Muscle layer of colon (tissue), 2 donors: ENCODE data around the gene TRAF3IP1.

Source experiments
- H3K27ac ChIP-seq: one replicate; pipeline ENCODE4 v1.7.0; 2013; ENCODE audit warnings: low read depth, mild to moderate bottlenecking, low read length, moderate library complexity
- H3K27me3 ChIP-seq, 2 donors: one replicate each; pipeline ENCODE4 v1.7.0; 2013; ENCODE audit warnings: low read length in 2 of 2, mild to moderate bottlenecking in 2 of 2; ENCODE audit not compliant: insufficient read depth in 2 of 2, control insufficient read depth in 1 of 2
- H3K36me3 ChIP-seq: one replicate; pipeline ENCODE4 v1.7.0; 2013; ENCODE audit warnings: mild to moderate bottlenecking, low read length; ENCODE audit not compliant: insufficient read depth
- H3K4me1 ChIP-seq: one replicate; pipeline ENCODE4 v1.7.0; 2013; ENCODE audit warnings: mild to moderate bottlenecking, low read length; ENCODE audit not compliant: insufficient read depth
- H3K4me3 ChIP-seq, 2 donors: one replicate each; pipeline ENCODE4 v1.7.0; 2013; ENCODE audit warnings: low read length in 2 of 2, low read depth in 1 of 2, mild to moderate bottlenecking in 1 of 2, moderate library complexity in 1 of 2
- H3K9ac ChIP-seq: one replicate; pipeline ENCODE4 v1.7.0; 2013; ENCODE audit warnings: low read length
- H3K9me3 ChIP-seq: one replicate; pipeline ENCODE4 v1.7.0; 2013; ENCODE audit warnings: mild to moderate bottlenecking, low read length
- donor health status: abdominal sarcoma.
- donor health status: Adenocarcinoma of cecum.

The TRAF3IP1 gene

DNA sequence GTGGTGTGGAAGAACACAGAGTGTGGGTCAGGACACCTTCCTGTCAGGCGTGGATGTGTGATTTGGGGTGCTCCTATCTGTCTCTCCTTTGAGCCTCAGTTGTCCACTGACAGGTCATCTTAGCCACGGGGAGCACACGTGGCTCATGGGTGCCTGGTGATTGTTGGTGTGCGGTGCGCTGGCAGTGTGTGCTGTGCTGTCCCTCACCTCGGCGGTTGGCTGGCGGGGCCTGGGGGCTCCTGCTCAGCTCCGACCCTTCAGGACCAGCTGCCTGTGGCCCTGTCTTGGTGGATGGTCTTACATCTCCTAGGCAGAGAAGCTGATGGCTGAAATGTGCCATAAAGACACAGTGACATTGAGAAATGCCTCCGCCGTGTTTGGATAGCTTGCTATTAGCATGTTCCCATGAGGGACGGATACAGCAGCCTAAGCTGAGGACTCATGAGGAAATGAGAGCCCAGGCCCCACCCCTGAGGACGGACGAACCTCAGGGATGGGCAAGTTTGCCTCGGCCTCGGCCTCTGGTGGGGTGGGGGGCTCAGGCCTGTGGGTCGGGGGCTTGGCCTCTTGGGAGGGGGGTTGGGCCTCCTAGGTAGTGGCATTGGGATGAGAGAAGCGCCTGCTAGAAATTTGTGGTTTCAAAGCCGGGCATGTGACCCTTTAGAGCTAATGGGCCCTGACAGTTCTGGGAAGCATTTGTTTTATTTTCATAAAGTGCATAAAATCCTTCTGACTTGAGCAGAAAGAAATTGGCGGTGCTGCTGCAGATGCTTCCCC, 86.1 kb downstream of the TRAF3IP1 start:
- no peak overlapping the region for H3K9ac ChIP-seq
- H3K4me1 ChIP-seq = no peaks in the 10 kb centered on the region
- H3K9me3 ChIP-seq = no peaks in the 10 kb centered on the region
- H3K27me3 ChIP-seq = no peaks in the 10 kb centered on the region
- no peak overlapping the region for H3K4me3 ChIP-seq
- H3K27ac ChIP-seq = no peak overlapping the region
- H3K36me3 ChIP-seq = no peaks in the 10 kb centered on the region

DNA sequence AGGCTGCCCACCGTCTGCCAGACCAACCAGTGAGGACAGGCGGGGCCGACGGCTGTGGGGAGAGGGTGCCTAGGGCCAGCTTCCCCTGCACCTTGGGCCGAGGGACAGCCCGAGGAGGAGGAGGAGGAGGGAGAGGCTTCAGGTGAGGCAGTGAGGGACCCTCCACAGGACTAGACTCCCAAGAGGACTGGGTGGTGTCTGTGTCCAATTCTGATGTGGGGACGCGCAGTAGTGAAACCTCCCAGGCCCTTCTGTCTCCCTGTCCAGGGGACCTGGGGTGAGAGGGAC, 86.6 kb downstream of the TRAF3IP1 start:
- H3K36me3 ChIP-seq = no peaks in the 10 kb centered on the region
- no peaks in the 10 kb centered on the region for H3K27me3 ChIP-seq
- H3K4me3 ChIP-seq = no peak overlapping the region
- H3K27ac ChIP-seq = no peak overlapping the region
- H3K9ac ChIP-seq = no peak overlapping the region
- H3K4me1 ChIP-seq = no peaks in the 10 kb centered on the region
- H3K9me3 ChIP-seq = no peaks in the 10 kb centered on the region

DNA sequence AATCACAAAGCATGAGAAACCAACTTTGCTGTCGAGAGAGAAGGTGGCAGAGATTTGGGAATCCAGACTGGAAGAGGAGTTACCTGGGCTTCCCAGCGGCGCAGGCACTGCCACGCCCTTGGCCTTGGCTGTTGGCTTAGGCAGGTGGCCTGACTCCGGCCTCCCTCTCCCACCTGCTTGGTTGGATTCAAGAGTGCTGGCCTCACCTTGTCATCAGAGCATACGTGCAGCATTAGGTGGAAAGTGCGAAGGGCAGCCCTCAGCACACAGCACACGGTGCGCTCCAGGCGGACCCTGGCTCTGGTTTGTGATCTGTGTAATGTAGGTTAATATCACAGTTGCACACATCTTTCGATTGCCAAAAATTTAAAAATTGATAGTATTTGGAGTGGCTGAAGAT, 87.2 kb downstream of the TRAF3IP1 start:
- Histone ChIP-seq H3K36me3 (no peaks in the 10 kb centered on the region), H3K4me1 (no peaks in the 10 kb centered on the region)

DNA sequence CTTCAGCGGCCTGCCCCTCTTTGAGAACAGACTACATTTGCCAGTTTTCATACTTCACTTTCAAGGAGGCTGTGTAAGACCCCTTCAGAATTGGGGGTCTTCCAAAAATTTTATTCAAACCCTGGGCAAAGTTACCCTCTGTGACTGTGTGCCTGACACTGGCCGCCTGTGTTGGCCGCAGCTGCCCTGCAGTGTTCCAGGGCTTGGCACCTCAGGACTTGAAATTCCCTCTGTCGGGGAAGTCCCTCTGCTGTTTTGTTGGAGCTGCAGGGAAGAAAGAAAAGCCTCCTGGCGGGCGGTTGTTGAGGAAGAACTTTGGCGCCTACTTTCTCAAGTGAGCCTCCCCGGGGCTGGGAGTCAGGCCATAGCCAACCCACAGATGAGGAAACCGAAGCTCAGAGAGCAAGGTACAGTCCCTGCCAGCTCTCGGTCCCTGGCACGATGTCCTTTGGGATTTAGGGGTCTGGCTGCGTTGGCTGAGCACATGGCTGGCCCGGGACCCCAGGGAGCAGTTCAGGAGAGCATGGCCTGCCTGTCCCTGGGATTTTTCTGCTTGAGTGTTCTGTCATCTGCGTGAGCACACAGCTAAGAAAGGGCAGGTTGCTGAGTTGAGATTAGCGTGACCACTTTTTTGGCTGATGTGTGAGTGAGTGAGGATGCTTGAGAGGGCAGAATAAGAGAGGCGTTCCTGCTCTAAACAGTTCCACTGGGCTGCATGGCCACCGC, 88.5 kb downstream of the TRAF3IP1 start:
- no peaks in the 10 kb centered on the region for H3K27me3 ChIP-seq
- no peaks in the 10 kb centered on the region for H3K9me3 ChIP-seq
- no peak overlapping the region for H3K9ac ChIP-seq
- no peaks in the 10 kb centered on the region for H3K4me1 ChIP-seq
- H3K4me3 ChIP-seq = no peak overlapping the region
- H3K36me3 ChIP-seq = no peaks in the 10 kb centered on the region
- no peak overlapping the region for H3K27ac ChIP-seq

More for the DNA sequence above, 87.2 kb downstream of the TRAF3IP1 start:
- Histone ChIP-seq H3K4me3 (no peak overlapping the region), H3K9ac (no peak overlapping the region), H3K27ac (no peak overlapping the region), H3K9me3 (no peaks in the 10 kb centered on the region), H3K27me3 (no peaks in the 10 kb centered on the region)

DNA sequence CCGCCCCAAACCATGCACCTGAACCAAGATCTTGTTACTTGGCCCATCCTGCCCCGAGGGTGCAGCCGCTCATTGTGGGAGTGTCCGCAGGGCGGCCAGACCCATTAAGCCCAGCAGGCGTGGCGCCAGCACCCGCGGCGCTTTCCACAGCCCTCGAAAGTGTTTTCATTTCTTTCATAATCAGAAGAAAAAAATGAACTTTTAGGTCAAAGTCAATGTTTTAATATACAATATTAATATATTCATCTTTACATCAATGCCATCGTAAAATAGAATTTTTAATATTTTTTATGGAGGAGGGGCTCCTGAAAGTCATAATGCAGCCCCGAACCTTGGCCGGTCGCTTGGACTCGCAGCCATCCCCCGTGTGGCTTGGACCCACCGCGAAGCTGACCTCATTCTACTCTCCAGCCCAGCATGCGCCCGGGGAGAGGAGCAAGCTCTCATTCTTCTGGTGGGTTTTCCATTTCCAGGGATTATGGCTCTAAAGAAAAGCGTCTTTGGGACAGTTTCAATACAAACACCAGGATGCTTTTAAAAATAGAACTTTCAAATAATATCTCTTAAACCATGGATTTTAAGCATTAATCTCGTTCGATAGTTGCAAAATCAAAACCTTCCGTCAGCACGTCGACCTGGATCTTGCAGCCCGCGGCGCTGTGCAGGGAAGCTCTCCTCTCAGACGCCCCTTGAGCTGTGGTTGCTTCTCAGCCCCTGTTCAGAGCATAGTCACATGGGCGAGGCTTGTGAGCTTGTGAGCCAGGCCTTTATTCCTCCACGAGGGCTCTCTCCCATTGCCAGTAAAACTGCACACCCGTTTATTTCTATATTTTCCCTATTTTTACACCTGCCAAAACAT, 89.3 kb downstream of the TRAF3IP1 start:
- Histone ChIP-seq H3K27me3 (no peaks in the 10 kb centered on the region), H3K9me3 (no peaks in the 10 kb centered on the region), H3K9ac (no peak overlapping the region), H3K36me3 (no peaks in the 10 kb centered on the region), H3K4me1 (no peaks in the 10 kb centered on the region), H3K4me3 (no peak overlapping the region), H3K27ac (no peak overlapping the region)

DNA sequence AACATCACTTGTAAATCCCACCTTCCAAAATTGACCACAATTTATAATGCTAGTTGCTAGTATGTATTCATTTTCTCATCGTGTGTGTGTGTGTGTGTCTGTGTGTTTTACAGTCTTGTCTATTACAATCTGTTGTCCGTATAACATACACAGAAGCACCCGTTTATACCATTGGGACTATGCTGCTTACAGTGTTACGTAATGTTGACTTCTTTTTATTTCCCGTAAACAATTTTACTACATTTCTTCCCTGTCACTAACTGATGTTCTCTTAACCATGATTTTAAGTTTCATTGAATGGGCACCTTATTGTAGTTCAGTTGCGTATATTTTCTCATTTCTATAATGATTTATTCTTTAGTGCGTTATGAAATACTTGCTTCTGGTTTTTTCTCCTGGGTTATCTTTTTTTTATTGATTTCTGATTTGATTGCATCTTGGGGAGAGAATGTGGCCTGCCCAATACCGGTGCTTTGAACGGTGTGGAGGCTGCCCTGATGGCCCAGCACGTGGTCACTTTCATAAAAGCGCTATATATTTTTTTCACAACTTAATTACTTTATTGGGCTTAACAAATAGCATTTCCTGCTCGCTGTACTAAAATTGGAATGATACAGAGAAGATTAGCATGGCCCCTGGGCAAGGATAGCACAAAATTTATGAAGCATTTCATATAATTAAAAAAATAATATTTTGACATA, 91.9 kb downstream of the TRAF3IP1 start:
- Histone ChIP-seq H3K27me3 (no peaks in the 10 kb centered on the region), H3K9me3 (no peaks in the 10 kb centered on the region), H3K9ac (no peak overlapping the region), H3K4me3 (no peak overlapping the region), H3K36me3 (no peaks in the 10 kb centered on the region), H3K27ac (no peak overlapping the region), H3K4me1 (no peaks in the 10 kb centered on the region)

DNA sequence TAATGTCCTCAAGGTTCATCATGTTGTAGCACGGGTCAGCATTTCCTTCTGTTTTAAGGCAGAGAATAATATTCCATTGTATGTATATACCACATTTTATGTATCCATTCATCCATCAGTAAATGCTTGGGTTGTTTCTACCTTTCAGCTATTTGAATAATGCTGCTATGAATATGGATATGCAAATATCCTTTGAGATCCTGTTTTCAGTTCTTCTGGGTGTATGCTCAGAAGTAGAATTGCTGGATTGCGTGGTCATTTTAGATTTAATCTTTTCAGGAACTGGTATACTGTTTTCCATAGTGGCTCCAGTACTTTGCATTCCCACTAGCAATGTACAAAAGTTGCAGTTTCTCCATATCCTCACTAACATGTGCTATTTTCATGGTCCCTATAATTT, 93.0 kb downstream of the TRAF3IP1 start:
- Histone ChIP-seq H3K4me1 (no peaks in the 10 kb centered on the region), H3K36me3 (no peaks in the 10 kb centered on the region), H3K4me3 (no peak overlapping the region), H3K9ac (no peak overlapping the region), H3K27ac (no peak overlapping the region), H3K9me3 (no peaks in the 10 kb centered on the region), H3K27me3 (no peaks in the 10 kb centered on the region)

DNA sequence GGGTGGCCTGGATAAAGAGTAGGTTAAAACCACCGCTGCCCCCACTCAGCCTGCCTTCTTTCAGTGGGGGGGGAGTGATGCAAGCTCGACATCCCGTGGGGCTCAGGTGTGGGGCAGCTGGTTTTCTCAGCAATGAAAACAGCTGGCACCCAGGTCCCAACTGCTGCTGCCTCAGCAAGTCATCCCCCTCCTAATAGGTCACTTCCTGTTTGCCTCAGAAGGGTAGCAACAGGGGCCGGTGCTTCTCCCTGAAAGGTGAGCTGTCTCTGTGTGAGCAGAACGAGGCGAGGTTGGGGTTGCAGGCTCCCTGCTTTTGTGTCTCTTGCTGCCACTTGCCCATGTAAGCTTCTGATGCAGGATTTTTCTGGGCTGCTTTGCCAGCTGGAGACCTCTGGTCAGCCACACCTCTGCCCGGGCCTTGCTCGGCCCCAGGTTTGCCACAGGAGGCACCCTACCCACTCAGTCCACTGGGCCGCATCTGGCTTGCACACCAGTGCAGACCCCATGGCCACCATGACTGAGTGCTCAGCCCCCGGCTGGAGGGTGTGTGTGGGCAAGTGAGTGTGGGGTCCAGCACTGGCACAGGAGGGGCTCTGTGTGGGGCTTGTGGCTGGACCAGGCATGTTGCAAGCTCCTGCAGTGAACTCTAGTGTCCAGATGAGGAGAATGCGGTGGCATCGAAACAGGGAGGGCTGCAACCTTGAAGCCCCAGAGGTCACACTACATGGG, 94.9 kb downstream of the TRAF3IP1 start:
- Histone ChIP-seq H3K4me1 (no peaks in the 10 kb centered on the region), H3K36me3 (no peaks in the 10 kb centered on the region), H3K9me3 (no peaks in the 10 kb centered on the region), H3K27ac (no peak overlapping the region), H3K9ac (no peak overlapping the region), H3K27me3 (no peaks in the 10 kb centered on the region), H3K4me3 (no peak overlapping the region)

DNA sequence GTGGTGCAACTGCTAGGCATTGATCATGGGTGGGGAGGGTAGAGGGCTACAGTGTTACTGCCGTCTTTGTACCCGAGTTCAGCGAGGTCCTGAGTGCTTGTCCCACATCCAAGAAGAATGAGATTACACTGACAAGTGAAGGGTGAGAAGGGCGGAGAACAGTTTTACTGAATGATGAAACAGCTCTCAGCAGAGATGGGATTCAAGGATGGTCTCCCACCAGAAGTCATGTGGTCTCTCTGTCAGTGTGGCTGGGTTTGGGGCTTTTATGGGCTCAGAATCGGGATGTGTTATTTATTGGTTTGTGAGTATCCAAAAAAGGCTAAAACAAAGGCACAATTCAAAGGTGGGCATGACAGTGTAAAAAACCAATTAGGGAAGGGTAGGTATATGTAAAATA, 95.6 kb downstream of the TRAF3IP1 start:
- no peaks in the 10 kb centered on the region for H3K27me3 ChIP-seq
- H3K9me3 ChIP-seq = no peaks in the 10 kb centered on the region
- H3K4me1 ChIP-seq = no peaks in the 10 kb centered on the region
- H3K27ac ChIP-seq = no peak overlapping the region
- no peak overlapping the region for H3K9ac ChIP-seq
- H3K4me3 ChIP-seq = no peak overlapping the region
- H3K36me3 ChIP-seq = no peaks in the 10 kb centered on the region

DNA sequence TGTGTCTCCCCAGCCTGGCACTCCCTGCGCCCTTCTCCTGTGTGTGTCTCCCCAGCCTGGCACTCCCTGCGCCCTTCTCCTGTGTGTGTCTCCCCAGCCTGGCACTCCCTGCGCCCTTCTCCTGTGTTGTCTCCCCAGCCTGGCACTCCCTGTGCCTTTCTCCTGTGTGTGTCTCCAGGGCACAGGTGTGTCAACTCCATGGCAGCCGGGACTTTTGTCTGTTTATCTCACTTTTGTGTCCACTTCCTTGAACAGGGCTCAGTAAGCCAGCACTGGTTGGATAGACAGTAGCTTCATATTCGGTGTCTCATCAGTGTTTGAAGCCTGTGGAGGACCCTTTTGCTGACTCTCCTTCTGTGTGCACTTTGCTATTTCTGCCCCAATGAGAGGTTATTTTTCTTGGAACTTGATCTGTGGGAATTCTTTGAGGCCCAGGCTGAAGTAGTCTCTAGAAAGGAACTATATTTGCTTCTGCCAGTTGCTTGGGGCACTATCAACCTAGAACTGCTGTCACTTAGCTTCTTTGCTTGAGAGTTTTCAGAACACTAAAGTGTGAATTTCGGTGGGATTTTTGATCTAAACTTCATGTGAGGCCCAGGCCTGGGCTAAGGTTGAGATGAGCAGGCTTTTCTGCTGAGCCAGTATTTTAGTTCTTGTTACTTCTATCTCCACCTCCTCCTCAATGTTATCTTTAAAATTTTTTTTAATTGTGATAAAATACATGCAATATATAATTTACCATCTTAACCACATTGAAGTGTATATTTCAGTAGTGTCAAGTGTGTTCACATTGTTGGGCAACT, 98.1 kb downstream of the TRAF3IP1 start:
- no peaks in the 10 kb centered on the region for H3K36me3 ChIP-seq
- no peaks in the 10 kb centered on the region for H3K9me3 ChIP-seq
- H3K4me3 ChIP-seq = no peak overlapping the region
- no peaks in the 10 kb centered on the region for H3K27me3 ChIP-seq
- no peaks in the 10 kb centered on the region for H3K4me1 ChIP-seq
- H3K9ac ChIP-seq = no peak overlapping the region
- no peak overlapping the region for H3K27ac ChIP-seq
